BE2C (cell line): ENCODE measurements around the gene SON.

Experiments used
- DNase-seq: peaks from one replicate; pipeline ENCODE4 v3.0.0-alpha.2; 2020
- H3K27me3 ChIP-seq: fragments of 250-450 bp; sonication (Bioruptor Pico); 2 replicates; pipeline ENCODE4 v1.5.1; 2020; ENCODE audit warnings: mild to moderate bottlenecking
- H3K36me3 ChIP-seq: fragments of 250-450 bp; sonication (Bioruptor Pico); 2 replicates; pipeline ENCODE4 v1.5.1; 2020; ENCODE audit warnings: mild to moderate bottlenecking
- H3K4me1 ChIP-seq: fragments of 250-450 bp; sonication (Bioruptor Pico); 2 replicates; pipeline ENCODE4 v1.5.1; 2020
- H3K4me3 ChIP-seq: 2 replicates; pipeline ENCODE4 v1.5.1; 2011; ENCODE audit warnings: low read depth, low read length
- H3K9me3 ChIP-seq: fragments of 250-450 bp; sonication (Bioruptor Pico); 2 replicates; pipeline ENCODE4 v1.5.1; 2020
- TF ChIP-seq, protein P1 (sequence below): IDR thresholded peaks from 2 replicates; pipeline ENCODE4 v1.5.1; 2012; ENCODE audit warnings: mild to moderate bottlenecking, low read depth, low read length

Gene SON

DNA sequence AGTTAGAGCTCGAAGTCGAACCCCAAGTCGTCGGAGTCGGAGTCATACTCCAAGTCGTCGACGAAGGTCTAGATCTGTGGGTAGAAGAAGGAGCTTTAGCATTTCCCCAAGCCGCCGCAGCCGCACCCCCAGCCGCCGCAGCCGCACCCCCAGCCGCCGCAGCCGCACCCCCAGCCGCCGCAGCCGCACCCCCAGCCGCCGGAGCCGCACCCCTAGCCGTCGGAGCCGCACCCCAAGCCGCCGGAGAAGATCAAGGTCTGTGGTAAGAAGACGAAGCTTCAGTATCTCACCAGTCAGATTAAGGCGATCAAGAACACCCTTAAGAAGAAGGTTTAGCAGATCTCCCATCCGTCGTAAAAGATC, 12.1 kb downstream of the SON start:
- no peak for DNase-seq

DNA sequence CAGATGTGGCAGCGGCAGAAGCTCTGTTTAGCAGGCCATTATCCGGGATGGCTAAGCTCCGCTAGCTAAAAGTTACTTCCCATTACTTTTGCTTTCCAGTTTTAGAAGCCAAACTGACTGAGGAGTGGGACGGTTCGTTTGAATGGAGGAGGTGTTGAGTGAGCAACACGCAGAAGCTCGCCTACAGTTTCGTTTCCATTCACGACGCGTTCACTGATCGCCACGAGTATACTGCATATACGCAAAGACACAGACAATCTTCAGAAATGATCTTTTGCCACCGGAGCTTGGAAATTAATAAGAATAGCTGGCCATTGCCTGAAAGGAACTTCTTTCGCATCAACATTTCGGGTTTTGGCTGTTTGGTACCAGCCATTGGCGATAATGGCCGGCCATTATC, 14.6 kb downstream of the SON start:
- no peaks in the 10 kb centered on the region for H3K9me3 ChIP-seq
- DNase-seq, result no peak
- TF ChIP-seq, protein P1, sequence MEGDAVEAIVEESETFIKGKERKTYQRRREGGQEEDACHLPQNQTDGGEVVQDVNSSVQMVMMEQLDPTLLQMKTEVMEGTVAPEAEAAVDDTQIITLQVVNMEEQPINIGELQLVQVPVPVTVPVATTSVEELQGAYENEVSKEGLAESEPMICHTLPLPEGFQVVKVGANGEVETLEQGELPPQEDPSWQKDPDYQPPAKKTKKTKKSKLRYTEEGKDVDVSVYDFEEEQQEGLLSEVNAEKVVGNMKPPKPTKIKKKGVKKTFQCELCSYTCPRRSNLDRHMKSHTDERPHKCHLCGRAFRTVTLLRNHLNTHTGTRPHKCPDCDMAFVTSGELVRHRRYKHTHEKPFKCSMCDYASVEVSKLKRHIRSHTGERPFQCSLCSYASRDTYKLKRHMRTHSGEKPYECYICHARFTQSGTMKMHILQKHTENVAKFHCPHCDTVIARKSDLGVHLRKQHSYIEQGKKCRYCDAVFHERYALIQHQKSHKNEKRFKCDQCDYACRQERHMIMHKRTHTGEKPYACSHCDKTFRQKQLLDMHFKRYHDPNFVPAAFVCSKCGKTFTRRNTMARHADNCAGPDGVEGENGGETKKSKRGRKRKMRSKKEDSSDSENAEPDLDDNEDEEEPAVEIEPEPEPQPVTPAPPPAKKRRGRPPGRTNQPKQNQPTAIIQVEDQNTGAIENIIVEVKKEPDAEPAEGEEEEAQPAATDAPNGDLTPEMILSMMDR, result no peak
- H3K4me3 ChIP-seq, result no peak overlapping the region
- no peaks in the 10 kb centered on the region for H3K4me1 ChIP-seq
- H3K27me3 ChIP-seq, result no peaks in the 10 kb centered on the region
- peaks cover 99% of the 10 kb centered on the region for H3K36me3 ChIP-seq

More for the DNA sequence above, 12.1 kb downstream of the SON start:
- peaks cover 99% of the 10 kb centered on the region for H3K36me3 ChIP-seq
- H3K4me1 ChIP-seq, result no peaks in the 10 kb centered on the region
- no peaks in the 10 kb centered on the region for H3K27me3 ChIP-seq
- TF ChIP-seq, protein P1, result no peak
- H3K4me3 ChIP-seq, result no peak overlapping the region
- H3K9me3 ChIP-seq, result no peaks in the 10 kb centered on the region

DNA sequence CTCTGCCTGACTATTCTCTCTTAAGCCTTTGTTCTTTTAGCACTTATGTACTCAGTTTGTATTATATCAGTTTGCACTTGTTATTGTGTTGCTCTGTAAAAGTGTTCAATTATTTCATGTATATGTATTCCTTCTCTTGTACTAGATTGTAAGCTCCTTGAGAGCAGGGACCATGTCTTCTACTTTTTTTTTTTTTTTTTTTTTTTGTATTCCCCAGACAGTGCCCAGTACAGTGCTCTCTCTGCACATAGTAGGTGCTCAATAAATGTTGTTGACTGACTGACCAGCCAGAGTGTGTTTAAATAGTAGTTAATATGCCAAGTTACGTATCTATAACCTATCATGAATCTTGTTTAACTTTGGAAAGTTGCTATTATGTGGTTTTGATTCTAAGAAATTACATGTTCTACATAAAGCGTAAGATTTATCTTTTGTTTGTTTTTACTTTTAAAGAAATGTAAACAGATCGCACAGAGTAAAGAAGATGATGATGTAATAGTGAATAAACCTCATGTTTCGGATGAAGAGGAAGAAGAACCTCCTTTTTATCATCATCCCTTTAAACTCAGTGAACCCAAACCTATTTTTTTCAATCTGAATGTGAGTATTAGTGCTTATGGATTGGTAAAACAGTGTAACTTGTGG, 16.1 kb downstream of the SON start:
- H3K4me3 ChIP-seq, result no peak overlapping the region
- H3K36me3 ChIP-seq, result peaks cover 99% of the 10 kb centered on the region
- H3K4me1 ChIP-seq, result no peaks in the 10 kb centered on the region
- no peaks in the 10 kb centered on the region for H3K9me3 ChIP-seq
- TF ChIP-seq, protein P1, result no peak
- DNase-seq, result no peak
- H3K27me3 ChIP-seq, result no peaks in the 10 kb centered on the region

DNA sequence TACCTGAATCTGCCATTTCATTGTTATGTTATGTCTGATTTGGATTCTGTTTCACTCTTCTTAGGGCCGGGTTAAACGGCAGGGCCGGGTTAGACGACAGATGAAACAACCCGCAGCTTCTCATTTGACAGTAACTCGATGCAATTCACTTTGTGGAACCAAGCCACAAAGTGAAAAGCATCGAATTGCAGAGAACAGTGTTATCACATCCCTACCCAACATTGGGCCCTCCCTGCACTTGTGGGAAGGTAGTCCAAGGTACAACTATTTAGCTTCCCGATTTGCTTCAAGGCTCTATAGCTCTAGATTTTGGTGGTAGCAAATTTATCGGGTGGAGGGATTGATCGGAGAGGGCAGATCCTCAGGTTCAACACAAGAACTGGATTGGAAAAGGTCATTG, 17.0 kb downstream of the SON start:
- DNase-seq, result no peak

DNA sequence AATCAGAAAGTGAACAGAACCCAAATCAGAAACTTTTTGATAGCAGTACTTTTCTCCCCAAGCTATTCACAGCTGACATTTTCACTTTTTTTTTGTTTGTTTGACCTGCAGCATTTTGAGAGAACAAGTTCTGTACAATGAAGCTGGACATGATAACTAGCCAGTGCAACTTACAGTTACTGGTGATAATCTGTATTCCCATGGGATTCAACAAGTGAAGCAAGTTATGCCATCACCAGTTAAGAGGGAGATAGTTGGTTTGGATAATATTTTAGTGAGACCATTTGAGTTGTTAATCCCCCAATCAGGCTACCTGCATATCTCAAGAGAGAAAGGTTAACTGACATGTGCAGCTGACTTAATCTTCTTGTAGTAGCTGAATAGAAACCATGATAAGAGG, 18.1 kb downstream of the SON start:
- no peaks in the 10 kb centered on the region for H3K9me3 ChIP-seq
- no peaks in the 10 kb centered on the region for H3K4me1 ChIP-seq
- H3K4me3 ChIP-seq, result no peak overlapping the region
- H3K27me3 ChIP-seq, result no peaks in the 10 kb centered on the region
- TF ChIP-seq, protein P1, result no peak
- H3K36me3 ChIP-seq, result peaks cover 95% of the 10 kb centered on the region
- DNase-seq, result no peak

More for the DNA sequence above, 17.0 kb downstream of the SON start:
- no peak overlapping the region for H3K4me3 ChIP-seq
- H3K36me3 ChIP-seq, result peaks cover 95% of the 10 kb centered on the region
- TF ChIP-seq, protein P1, result no peak
- H3K27me3 ChIP-seq, result no peaks in the 10 kb centered on the region
- H3K4me1 ChIP-seq, result no peaks in the 10 kb centered on the region
- no peaks in the 10 kb centered on the region for H3K9me3 ChIP-seq

DNA sequence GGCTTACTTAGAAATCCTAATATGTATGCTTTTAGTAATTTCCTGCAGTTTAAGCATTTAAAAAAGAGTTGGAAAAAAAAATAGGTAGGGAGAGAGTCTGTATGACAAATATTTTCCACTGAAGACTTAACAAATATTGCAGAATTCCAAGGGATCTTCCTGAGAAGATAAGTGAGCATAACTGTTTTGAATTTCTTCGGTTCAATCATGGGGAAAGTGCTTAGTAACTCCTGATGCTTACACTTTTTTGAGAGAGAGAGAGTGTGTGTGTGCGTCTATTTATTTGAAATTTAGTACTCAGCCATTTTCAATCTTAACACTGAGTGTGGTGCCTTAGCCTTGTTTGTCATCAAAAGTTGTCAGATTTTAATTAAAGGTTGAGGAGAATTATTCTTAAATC, 18.5 kb downstream of the SON start:
- H3K9me3 ChIP-seq, result no peaks in the 10 kb centered on the region
- no peaks in the 10 kb centered on the region for H3K4me1 ChIP-seq
- no peak overlapping the region for H3K4me3 ChIP-seq
- peaks cover 95% of the 10 kb centered on the region for H3K36me3 ChIP-seq
- TF ChIP-seq, protein P1, result no peak
- DNase-seq, result no peak
- H3K27me3 ChIP-seq, result no peaks in the 10 kb centered on the region
